ENCODE measurements around the gene PRMT7.

GRCh38 chr16:68349838-68350410, 39.1 kb downstream of the PRMT7 start:
- TF ChIP-seq CTCF (conservative IDR thresholded peaks at IDR 0.05): no peak
- TF ChIP-seq ZFX (IDR thresholded peaks at IDR 0.05): no peak
